Adrenal gland (tissue), 12 donors: ENCODE data around the gene TARS3. TPM values are rescaled to one million over a fixed set of nuclear protein-coding genes. Genes with fewer than 3 reads are reported as not detected.
A peak's percentile ranks its signal among the peaks of the same experiment; 100 is the strongest.

ENCODE experiments used
- DNase-seq, 7 donors: peaks; one replicate each; pipeline ENCODE4 v3.0.0-alpha.2; 2019 to 2020
- H3K27ac ChIP-seq, 5 donors: fragments of 200-600 bp; sonication (generic) in 4 of 5; 1 replicate in 3 of 5; 2 replicates in 2 of 5; pipeline versions ENCODE4 v1.5.1 to v1.8.0; 2016 to 2020; ENCODE audit warnings: mild to moderate bottlenecking in 1 of 5
- H3K27me3 ChIP-seq: fragments of 200-600 bp; 2 replicates; pipeline ENCODE4 v1.8.0; 2021
- H3K36me3 ChIP-seq, 2 donors: fragments of 200-600 bp; replicated peaks in 1 of 2; 1 replicate in 1 of 2; 2 replicates in 1 of 2; pipeline versions ENCODE4 v1.5.1 to v1.8.0; 2018 to 2022
- H3K4me1 ChIP-seq, 2 donors: fragments of 200-600 bp; replicated peaks in 1 of 2; 1 replicate in 1 of 2; 2 replicates in 1 of 2; pipeline versions ENCODE4 v1.5.1 to v1.8.0; 2018 to 2021
- H3K4me3 ChIP-seq, 4 donors: fragments of 200-600 bp; sonication (generic) in 3 of 4; one replicate each; pipeline ENCODE4 v1.5.1; 2016 to 2018
- H3K9me3 ChIP-seq, 3 donors: fragments of 200-600 bp; sonication (generic) in 1 of 3; replicated peaks in 1 of 3; 1 replicate in 2 of 3; 2 replicates in 1 of 3; pipeline versions ENCODE4 v1.5.1 to v1.8.0; 2016 to 2021
- POLR2A ChIP-seq, 2 donors: fragments of 450-650 bp; IDR thresholded peaks; one replicate each; pipeline ENCODE4 v1.6.1; 2017; ENCODE audit warnings: antibody characterized with exemption in 2 of 2, mild to moderate bottlenecking in 2 of 2, moderate library complexity in 1 of 2
- WGBS, 4 donors: extraction: QIAGEN DNeasy Blood & Tissue Kit in 2 of 4; methylation state at CpG; one replicate each; pipeline versions ENCODE4 v1.1.5 to v1.1.7; 2013 to 2017; 5-methylcytosine and 5-hydroxymethylcytosine counted together
- intact Hi-C, 2 donors: fragments of 100-400 bp; cut with DNase I; formaldehyde crosslinking; loops; one replicate each; pipeline versions ENCODE4 v1.14.1 to v1.15.0; 2022 to 2023
- polyA plus RNA-seq, 3 donors: library from polyadenylated mRNA; stranded (reverse); fragments of 200-250 nt in 2 of 3; fragments of 350-450 nt in 1 of 3; fragmentation: Illumina TruSeq in 1 of 3; extraction: RNeasy Lipid Tissue Mini Kit (QIAGEN cat#74804) in 1 of 3; gene quantifications; one replicate each; pipeline ENCODE4 v1.2.3, GENCODE V29; 2013 to 2014
- total RNA-seq, 9 donors: library from RNA; depleted of rRNA in 4 of 9; stranded (reverse); fragments of >200 nt in 4 of 9; fragments of 120-200 nt in 1 of 9; fragmentation: NEBNext Ultra II Directional in 1 of 9; extraction: Animal tissue kit (Norgen Biotek cat#: 25700) in 1 of 9; gene quantifications; one replicate each; pipeline versions ENCODE4 v1.1.0 to v1.2.4, GENCODE V29; 2013 to 2023
- TF ChIP-seq, protein P1 (sequence below), 6 experiments: fragments of 450-650 bp in 4 of 6; fragments of 200-600 bp in 2 of 6; sonication (generic) in 1 of 6; IDR thresholded peaks; 1 replicate in 5 of 6; 2 replicates in 1 of 6; pipeline versions ENCODE4 v1.5.1 to v1.8.0; 2016 to 2021; ENCODE audit warnings: antibody characterized with exemption in 6 of 6, mild to moderate bottlenecking in 2 of 6, moderate library complexity in 1 of 6
- donor health status: healthy with polysubstance abuse.
- donor health status: Bipolar disorder and iron deficiency.
- donor health status: DM: yes; HTN: yes; CAD: no.
- donor health status: DM: no; HTN: no; CAD: no.
- donor health status: DM: no; HTN: no; CAD: no.
- donor health status: DM: yes; HTN: yes; CAD: no.

Gene TARS3
- total and polyA plus RNA-seq, 12 donors: 4.8 to 28.5 (median 14.1) TPM

DNA sequence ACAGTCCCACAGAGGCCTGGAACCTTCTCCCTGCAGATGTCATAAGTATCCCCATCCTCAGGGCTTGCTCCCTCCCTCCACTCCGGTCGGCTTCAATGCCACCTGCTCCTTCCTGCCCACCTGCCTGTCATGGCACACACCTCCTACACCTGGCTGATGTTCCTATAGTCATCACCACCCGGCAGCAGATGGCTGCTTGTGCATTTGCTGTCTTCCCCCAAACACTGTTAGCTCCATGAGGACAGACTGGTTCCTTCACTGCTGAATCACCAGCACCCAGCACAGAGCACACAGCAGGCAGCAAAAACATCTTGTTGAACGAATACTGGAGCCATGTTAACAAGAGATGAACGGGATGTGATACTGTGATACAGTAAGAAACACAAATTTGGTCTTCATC is 14.8 kb downstream of the TARS3 start:
- Histone ChIP-seq H3K27me3 (no peaks in the 10 kb centered on the region), H3K4me1 (no peaks in the 10 kb centered on the region), H3K4me3 (no peak overlapping the region), H3K36me3 (peaks cover 0 to 58% of the 10 kb centered on the region in 2 donors), H3K9me3 (no peaks in the 10 kb centered on the region), H3K27ac (no peak overlapping the region)
- intact Hi-C loops: no loop called here
- TF ChIP-seq, protein P1, sequence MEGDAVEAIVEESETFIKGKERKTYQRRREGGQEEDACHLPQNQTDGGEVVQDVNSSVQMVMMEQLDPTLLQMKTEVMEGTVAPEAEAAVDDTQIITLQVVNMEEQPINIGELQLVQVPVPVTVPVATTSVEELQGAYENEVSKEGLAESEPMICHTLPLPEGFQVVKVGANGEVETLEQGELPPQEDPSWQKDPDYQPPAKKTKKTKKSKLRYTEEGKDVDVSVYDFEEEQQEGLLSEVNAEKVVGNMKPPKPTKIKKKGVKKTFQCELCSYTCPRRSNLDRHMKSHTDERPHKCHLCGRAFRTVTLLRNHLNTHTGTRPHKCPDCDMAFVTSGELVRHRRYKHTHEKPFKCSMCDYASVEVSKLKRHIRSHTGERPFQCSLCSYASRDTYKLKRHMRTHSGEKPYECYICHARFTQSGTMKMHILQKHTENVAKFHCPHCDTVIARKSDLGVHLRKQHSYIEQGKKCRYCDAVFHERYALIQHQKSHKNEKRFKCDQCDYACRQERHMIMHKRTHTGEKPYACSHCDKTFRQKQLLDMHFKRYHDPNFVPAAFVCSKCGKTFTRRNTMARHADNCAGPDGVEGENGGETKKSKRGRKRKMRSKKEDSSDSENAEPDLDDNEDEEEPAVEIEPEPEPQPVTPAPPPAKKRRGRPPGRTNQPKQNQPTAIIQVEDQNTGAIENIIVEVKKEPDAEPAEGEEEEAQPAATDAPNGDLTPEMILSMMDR (IDR thresholded peaks at IDR 0.05): no peak
- TF ChIP-seq POLR2A (IDR thresholded peaks at IDR 0.05): no peak
- no peak for DNase-seq
- 87 to 95% (median 92%) methylated on average over 5 of the region's 5 CpGs for WGBS, 4 donors

DNA sequence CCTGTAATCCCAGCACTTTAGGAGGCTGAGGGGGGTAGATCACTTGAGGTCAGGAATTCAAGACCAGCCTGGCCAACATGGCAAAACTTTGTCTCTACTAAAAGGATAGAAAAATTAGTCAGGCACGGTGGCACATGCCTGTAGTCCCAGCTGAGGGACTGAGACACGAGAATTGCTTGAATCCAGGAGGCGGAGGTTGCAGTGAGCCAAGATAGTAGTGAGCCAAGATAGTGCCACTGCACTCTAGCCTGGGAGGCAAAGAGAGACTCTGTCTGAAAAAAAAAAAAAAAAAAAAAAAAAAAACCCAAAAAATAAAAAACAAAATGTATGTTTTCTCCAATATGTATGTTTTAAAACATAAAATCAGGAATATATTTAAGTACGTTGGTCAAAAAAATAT is 16.3 kb downstream of the TARS3 start:
- 90 to 96% (median 94%) methylated on average over 4 of the region's 4 CpGs for WGBS, 4 donors
- H3K36me3 ChIP-seq: peaks cover 0 to 49% of the 10 kb centered on the region in 2 donors
- no peak overlapping the region for H3K4me3 ChIP-seq
- DNase-seq: no peak
- no peaks in the 10 kb centered on the region for H3K27me3 ChIP-seq
- H3K27ac ChIP-seq: no peak overlapping the region
- no peaks in the 10 kb centered on the region for H3K4me1 ChIP-seq
- TF ChIP-seq POLR2A (IDR thresholded peaks at IDR 0.05): no peak
- TF ChIP-seq, protein P1 (IDR thresholded peaks at IDR 0.05): no peak
- no peaks in the 10 kb centered on the region for H3K9me3 ChIP-seq
- intact Hi-C loops: no loop called here

GRCh38 chr15:101702077-101702476 is 22.2 kb downstream of the TARS3 start:
- WGBS, 4 donors: 77 to 86% (median 82%) methylated on average over 4 of the region's 4 CpGs
- H3K27ac ChIP-seq: no peak overlapping the region
- DNase-seq: no peak
- intact Hi-C loops: no loop called here
- H3K36me3 ChIP-seq: peaks cover 0 to 55% of the 10 kb centered on the region in 2 donors
- no peak overlapping the region for H3K4me3 ChIP-seq
- H3K4me1 ChIP-seq: no peaks in the 10 kb centered on the region
- no peak for TF ChIP-seq POLR2A (IDR thresholded peaks at IDR 0.05)
- TF ChIP-seq, protein P1 (IDR thresholded peaks at IDR 0.05): no peak
- H3K27me3 ChIP-seq: no peaks in the 10 kb centered on the region
- H3K9me3 ChIP-seq: no peaks in the 10 kb centered on the region

DNA sequence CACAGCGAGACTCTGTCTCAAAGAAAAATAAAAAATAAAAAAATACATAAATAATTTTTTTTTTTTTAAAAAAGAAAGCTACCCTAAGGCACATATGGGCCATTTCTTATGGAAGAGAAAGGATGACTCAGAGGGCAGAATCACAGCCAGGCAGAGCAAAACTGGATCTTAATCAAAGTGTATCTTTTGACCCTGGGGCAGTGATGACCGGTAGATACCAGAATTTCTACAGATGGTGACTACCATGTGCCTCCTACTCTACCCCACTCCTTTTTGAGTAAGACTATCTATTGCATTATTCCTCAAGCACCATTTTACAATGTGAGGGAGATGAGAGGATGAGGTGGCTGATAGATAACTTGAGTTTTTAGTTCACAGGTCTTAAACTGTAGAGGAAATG is 26.0 kb downstream of the TARS3 start:
- Histone ChIP-seq H3K4me1 (no peaks in the 10 kb centered on the region), H3K9me3 (no peaks in the 10 kb centered on the region), H3K36me3 (peaks cover 0 to 57% of the 10 kb centered on the region in 2 donors), H3K27ac (no peak overlapping the region), H3K27me3 (no peaks in the 10 kb centered on the region), H3K4me3 (no peak overlapping the region)
- no peak for TF ChIP-seq POLR2A (IDR thresholded peaks at IDR 0.05)
- TF ChIP-seq, protein P1 (IDR thresholded peaks at IDR 0.05): no peak
- WGBS, 4 donors: 63 to 78% (median 70%) methylated on average over 2 of the region's 2 CpGs
- DNase-seq: peak in 2 of 7 donors; percentile 15 to 22
- intact Hi-C loops: no loop called here
